Hepatocyte (in vitro differentiated cells): Measurements from ENCODE around the gene DENND1A.

Experiments
- EZH2 ChIP-seq: fragments of 200-600 bp; sonication (generic); IDR thresholded peaks from 2 replicates; pipeline ENCODE4 v1.6.1; 2016; ENCODE audit warnings: antibody characterized with exemption, mild to moderate bottlenecking, borderline replicate concordance
- TF ChIP-seq, protein P1 (sequence below): fragments of 200-600 bp; sonication (generic); IDR thresholded peaks from 2 replicates; pipeline ENCODE4 v1.5.1; 2016; ENCODE audit warnings: antibody characterized with exemption, mild to moderate bottlenecking; ENCODE audit not compliant: poor library complexity

DNA sequence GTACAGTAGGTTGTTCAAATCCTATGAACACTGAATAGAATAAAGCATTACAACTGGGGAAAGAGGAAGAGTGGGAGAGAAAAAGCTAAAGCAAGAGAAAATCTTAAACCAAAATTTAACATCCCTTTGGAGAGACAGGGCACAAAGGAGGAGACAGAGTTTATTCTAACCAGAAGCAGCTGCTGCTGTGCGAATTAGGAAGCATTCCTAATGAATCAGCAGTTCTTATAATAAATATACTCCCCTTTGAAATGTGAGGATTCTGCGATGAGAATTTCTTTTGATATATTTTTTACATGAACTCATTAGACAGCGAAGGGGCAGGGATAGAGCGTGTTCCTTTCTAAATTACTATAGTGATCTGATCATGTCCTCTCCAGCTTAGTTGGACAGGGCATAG lies 233.4 kb downstream of the DENND1A start:
- TF ChIP-seq, protein P1, sequence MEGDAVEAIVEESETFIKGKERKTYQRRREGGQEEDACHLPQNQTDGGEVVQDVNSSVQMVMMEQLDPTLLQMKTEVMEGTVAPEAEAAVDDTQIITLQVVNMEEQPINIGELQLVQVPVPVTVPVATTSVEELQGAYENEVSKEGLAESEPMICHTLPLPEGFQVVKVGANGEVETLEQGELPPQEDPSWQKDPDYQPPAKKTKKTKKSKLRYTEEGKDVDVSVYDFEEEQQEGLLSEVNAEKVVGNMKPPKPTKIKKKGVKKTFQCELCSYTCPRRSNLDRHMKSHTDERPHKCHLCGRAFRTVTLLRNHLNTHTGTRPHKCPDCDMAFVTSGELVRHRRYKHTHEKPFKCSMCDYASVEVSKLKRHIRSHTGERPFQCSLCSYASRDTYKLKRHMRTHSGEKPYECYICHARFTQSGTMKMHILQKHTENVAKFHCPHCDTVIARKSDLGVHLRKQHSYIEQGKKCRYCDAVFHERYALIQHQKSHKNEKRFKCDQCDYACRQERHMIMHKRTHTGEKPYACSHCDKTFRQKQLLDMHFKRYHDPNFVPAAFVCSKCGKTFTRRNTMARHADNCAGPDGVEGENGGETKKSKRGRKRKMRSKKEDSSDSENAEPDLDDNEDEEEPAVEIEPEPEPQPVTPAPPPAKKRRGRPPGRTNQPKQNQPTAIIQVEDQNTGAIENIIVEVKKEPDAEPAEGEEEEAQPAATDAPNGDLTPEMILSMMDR: no peak
- TF ChIP-seq EZH2: no peak
